Lower lobe of right lung (tissue), 2 donors: Measurements from ENCODE around the gene ENTPD3. TPM values are rescaled to one million over a fixed set of nuclear protein-coding genes. Genes with fewer than 3 reads are reported as not detected.

Experiments
- ATAC-seq, 2 donors: fragments of 200-7000 bp; cut with Tn5 transposase; one replicate each; pipeline ENCODE4 v1.9.1; 2020 to 2022; ENCODE audit warnings: mild to moderate bottlenecking in 2 of 2, moderate library complexity in 2 of 2
- DNase-seq: peaks from one replicate; pipeline ENCODE4 v3.0.0-alpha.2; 2020
- H3K27ac ChIP-seq: fragments of 200-600 bp; one replicate; pipeline ENCODE4 v1.8.0; 2022
- H3K27me3 ChIP-seq: fragments of 200-600 bp; one replicate; pipeline ENCODE4 v1.8.0; 2022; ENCODE audit warnings: low read depth
- H3K36me3 ChIP-seq: fragments of 200-600 bp; one replicate; pipeline ENCODE4 v1.8.0; 2022; ENCODE audit warnings: mild to moderate bottlenecking
- H3K4me1 ChIP-seq: fragments of 200-600 bp; one replicate; pipeline ENCODE4 v1.8.0; 2022
- H3K4me3 ChIP-seq: fragments of 200-600 bp; one replicate; pipeline ENCODE4 v1.8.0; 2022; ENCODE audit warnings: mild to moderate bottlenecking
- H3K9me3 ChIP-seq: fragments of 200-600 bp; one replicate; pipeline ENCODE4 v1.8.0; 2022
- intact Hi-C: fragments of 100-400 bp; cut with DNase I; formaldehyde crosslinking; loops from one replicate; pipeline ENCODE4 v1.11.0; 2022
- total RNA-seq: library from RNA; stranded (reverse); fragmentation: NEBNext Ultra II Directional; extraction: Animal tissue kit (Norgen Biotek cat#: 25700); gene quantifications from one replicate; pipeline ENCODE4 v1.2.1, GENCODE V29; 2021
- TF ChIP-seq, protein P1 (sequence below): fragments of 200-600 bp; IDR thresholded peaks from one replicate; pipeline ENCODE4 v1.8.0; 2022; ENCODE audit warnings: antibody characterized with exemption, mild to moderate bottlenecking
- donor health status: DM: no; HTN: yes; CAD: no; lungs with severe emphysema.

Gene ENTPD3
- total RNA-seq, 1 donor from 2014 or later: 4.3 TPM

- Histone ChIP-seq H3K27ac (no peak overlapping the region), H3K27me3 (no peaks in the 10 kb centered on the region), H3K4me1 (peaks cover 19% of the 10 kb centered on the region), H3K36me3 (peaks cover 18% of the 10 kb centered on the region), H3K4me3 (no peak overlapping the region), H3K9me3 (no peaks in the 10 kb centered on the region)
- no peak for DNase-seq
- no peak for ATAC-seq
- intact Hi-C loops: no loop called here
- TF ChIP-seq, protein P1, sequence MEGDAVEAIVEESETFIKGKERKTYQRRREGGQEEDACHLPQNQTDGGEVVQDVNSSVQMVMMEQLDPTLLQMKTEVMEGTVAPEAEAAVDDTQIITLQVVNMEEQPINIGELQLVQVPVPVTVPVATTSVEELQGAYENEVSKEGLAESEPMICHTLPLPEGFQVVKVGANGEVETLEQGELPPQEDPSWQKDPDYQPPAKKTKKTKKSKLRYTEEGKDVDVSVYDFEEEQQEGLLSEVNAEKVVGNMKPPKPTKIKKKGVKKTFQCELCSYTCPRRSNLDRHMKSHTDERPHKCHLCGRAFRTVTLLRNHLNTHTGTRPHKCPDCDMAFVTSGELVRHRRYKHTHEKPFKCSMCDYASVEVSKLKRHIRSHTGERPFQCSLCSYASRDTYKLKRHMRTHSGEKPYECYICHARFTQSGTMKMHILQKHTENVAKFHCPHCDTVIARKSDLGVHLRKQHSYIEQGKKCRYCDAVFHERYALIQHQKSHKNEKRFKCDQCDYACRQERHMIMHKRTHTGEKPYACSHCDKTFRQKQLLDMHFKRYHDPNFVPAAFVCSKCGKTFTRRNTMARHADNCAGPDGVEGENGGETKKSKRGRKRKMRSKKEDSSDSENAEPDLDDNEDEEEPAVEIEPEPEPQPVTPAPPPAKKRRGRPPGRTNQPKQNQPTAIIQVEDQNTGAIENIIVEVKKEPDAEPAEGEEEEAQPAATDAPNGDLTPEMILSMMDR: no peak
Measured at GRCh38 chr3:40450438-40450837, 63.5 kb downstream of the ENTPD3 start.

- no peak for ATAC-seq
- TF ChIP-seq, protein P1: no peak
- no peaks in the 10 kb centered on the region for H3K9me3 ChIP-seq
- no peak overlapping the region for H3K4me3 ChIP-seq
- no peaks in the 10 kb centered on the region for H3K27me3 ChIP-seq
- intact Hi-C loops: no loop called here
- peaks cover 23% of the 10 kb centered on the region for H3K4me1 ChIP-seq
- no peak overlapping the region for H3K27ac ChIP-seq
- no peak for DNase-seq
- H3K36me3 ChIP-seq: peaks cover 8% of the 10 kb centered on the region
Measured at GRCh38 chr3:40451551-40451950, 64.6 kb downstream of the ENTPD3 start.

DNA sequence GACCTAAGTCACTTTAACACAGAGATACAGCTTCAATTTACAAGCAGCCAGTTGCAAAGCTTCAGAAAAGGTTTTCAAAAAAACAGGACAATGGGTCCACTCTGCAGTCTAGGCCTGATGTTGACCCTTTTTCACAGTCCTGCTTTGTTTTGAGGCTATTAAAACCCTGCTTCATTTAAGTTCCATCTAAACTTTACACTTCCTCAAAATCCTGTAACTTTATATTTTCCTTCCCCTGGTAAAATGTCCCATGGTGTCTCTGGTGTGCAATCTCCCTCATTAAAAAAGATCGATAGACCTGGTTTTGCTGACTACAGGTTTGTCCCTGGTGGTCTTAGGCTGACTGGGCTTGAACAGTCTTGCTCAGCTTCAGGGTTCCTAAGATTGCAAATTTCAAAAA lies 65.1 kb downstream of the ENTPD3 start:
- intact Hi-C loops: no loop called here
- Histone ChIP-seq H3K4me3 (peak overlapping the region; percentile 73), H3K36me3 (peaks cover 8% of the 10 kb centered on the region), H3K27ac (peak overlapping the region; percentile 96), H3K27me3 (no peaks in the 10 kb centered on the region), H3K4me1 (peaks cover 24% of the 10 kb centered on the region), H3K9me3 (no peaks in the 10 kb centered on the region)
- TF ChIP-seq, protein P1: no peak
- DNase-seq (no peak), ATAC-seq (no peak)

DNA sequence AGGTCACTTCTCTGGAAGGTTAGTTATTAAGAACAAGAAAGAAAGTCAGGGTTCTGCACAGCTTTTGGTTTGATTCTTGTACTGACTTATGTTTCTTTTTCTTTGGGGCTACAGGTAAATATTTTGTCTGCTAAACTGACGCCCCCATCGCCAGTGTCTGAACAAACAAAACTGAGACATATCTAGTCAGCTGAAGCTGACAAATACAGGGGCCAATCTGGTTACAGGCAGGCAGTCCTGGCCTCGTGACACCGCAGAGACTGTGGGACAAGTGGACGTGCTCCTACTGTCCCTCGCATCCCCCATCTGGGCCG lies 65.5 kb downstream of the ENTPD3 start:
- intact Hi-C loops: no loop called here
- ATAC-seq: no peak
- TF ChIP-seq, protein P1: no peak

DNA sequence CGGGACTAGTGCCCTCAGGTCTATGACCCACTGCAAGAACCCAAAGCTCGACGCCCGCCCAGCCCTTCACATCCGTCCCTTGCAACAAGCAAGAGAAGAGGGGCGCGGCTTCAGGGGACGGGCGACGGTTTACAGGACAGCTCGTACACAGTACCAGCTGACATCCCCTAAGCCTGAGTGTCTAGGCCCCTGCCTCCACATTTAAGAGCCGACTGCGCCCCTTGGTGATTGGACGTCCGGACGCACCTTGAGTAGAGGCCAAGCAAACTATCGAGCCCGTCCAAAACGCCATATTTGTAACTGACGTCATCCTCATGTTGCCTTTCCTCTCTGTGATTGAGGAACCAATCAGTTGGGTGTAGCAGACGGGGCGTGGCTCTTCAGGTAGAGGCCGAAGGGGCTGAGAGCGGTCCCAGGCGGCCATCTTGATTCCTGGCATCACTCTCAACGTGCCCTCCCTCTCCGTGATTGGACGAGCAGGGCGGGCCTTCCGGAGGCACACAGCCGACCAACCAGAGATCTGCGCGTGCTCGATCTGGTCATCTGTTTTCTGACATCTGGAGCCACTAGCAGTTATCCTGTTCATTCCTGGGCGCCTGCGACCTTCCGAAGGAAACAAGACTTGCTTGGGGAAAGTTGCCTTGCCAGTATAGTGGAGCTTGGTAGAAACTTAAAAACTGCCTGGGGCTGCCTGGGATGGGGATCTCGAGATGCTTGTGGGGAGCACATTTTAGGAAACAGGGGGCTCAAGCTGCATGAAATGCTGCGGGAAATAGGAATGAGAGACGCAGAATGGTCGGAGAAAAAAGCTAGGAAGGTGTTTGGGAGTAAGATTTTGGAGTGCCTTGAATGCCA lies 66.1 kb downstream of the ENTPD3 start:
- Histone ChIP-seq H3K9me3 (no peaks in the 10 kb centered on the region), H3K4me3 (peak overlapping the region; percentile 73), H3K27me3 (no peaks in the 10 kb centered on the region), H3K27ac (peak overlapping the region; percentile 96), H3K36me3 (peaks cover 8% of the 10 kb centered on the region), H3K4me1 (peaks cover 29% of the 10 kb centered on the region)
- peak; percentile 97 to 98 for ATAC-seq
- DNase-seq: peak; percentile 99
- TF ChIP-seq, protein P1: no peak
- intact Hi-C loops: no loop called here

More for the DNA sequence above, 65.5 kb downstream of the ENTPD3 start:
- Histone ChIP-seq H3K27ac (peak overlapping the region; percentile 96), H3K4me3 (peak overlapping the region; percentile 73), H3K36me3 (peaks cover 8% of the 10 kb centered on the region), H3K4me1 (peaks cover 24% of the 10 kb centered on the region), H3K9me3 (no peaks in the 10 kb centered on the region), H3K27me3 (no peaks in the 10 kb centered on the region)
- DNase-seq: no peak
